GM19328 (cell line): ENCODE results near the gene SSTR4.

Experiments
- ATAC-seq: cut with Tn5 transposase; IDR thresholded peaks from one replicate; pipeline ENCODE4 v1.9.1; 2021; ENCODE audit warnings: mild to moderate bottlenecking, moderate library complexity; ENCODE audit not compliant: unreplicated experiment

Gene SSTR4

GRCh38 chr20:23039136-23039875 lies 4.2 kb downstream of the SSTR4 start:
- no peak for ATAC-seq

GRCh38 chr20:23039885-23040508 lies 4.9 kb downstream of the SSTR4 start:
- ATAC-seq, result no peak

- no peak for ATAC-seq
These were observed 7.2 kb downstream of the SSTR4 start for GRCh38 chr20:23042270-23042669.

GRCh38 chr20:23043376-23043775 lies 8.3 kb downstream of the SSTR4 start:
- ATAC-seq, result no peak

GRCh38 chr20:23046431-23046830 lies 11.3 kb downstream of the SSTR4 start:
- no peak for ATAC-seq

- ATAC-seq, result no peak
These were observed 12.1 kb downstream of the SSTR4 start for GRCh38 chr20:23047001-23047737.

GRCh38 chr20:23047738-23048214 lies 12.7 kb downstream of the SSTR4 start:
- ATAC-seq, result no peak

GRCh38 chr20:23048283-23049200 lies 13.4 kb downstream of the SSTR4 start:
- no peak for ATAC-seq

- no peak for ATAC-seq
These were observed 14.3 kb downstream of the SSTR4 start, which contains the start of gene THBD for GRCh38 chr20:23049201-23050075. TSS of gene THBD (minus strand) at chr20:23049672. CDS start at chr20:23049504, 168 bp downstream.

GRCh38 chr20:23050076-23050838 lies 15.1 kb downstream of the SSTR4 start:
- no peak for ATAC-seq

- no peak for ATAC-seq
These were observed 15.9 kb downstream of the SSTR4 start for GRCh38 chr20:23050847-23051627.

GRCh38 chr20:23052904-23053303 lies 17.8 kb downstream of the SSTR4 start:
- no peak for ATAC-seq

GRCh38 chr20:23058240-23058639 lies 23.1 kb downstream of the SSTR4 start:
- ATAC-seq, result no peak

- no peak for ATAC-seq
These were observed 23.9 kb downstream of the SSTR4 start for GRCh38 chr20:23059001-23059400.

GRCh38 chr20:23059846-23060245 lies 24.7 kb downstream of the SSTR4 start:
- ATAC-seq, result no peak

- no peak for ATAC-seq
These were observed 25.5 kb downstream of the SSTR4 start for GRCh38 chr20:23060629-23061028.

- ATAC-seq, result no peak
These were observed 26.1 kb downstream of the SSTR4 start for GRCh38 chr20:23061262-23061661.
